DMS79 treated with DMSO at 0.1 percent for 48 hours (cell line): ENCODE results near the gene TLK2.
"Not testable (repeated sequence)": the region's sequence is repeated elsewhere in the genome, so short reads cannot be mapped to it uniquely, and the experiment has no call there.

ENCODE experiments used
- DNase-seq: peaks from one replicate; lab custom pipeline; 2025; lab: John Stamatoyannopoulos, UW

Gene TLK2

DNA sequence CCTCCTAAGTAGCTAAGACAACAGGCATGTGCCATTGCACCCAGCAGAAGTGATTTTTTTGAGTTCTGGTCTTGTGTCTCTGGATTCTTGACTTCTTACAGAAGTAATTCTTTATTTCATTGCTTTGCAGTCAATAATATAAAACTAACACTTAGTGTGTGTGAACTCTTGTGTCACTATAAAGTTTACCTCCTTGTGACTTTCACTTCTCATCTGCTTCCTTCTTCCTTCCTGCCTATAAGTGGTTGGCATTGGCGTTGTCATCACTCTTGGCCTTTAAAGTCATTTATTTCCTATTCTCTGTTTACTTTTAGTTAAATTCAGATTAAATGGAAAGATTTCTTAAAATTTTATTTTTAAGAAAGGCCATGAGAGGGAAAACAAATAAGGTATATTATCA is 12.4 kb downstream of the TLK2 start:
- not testable (repeated sequence) for DNase-seq

GRCh38 chr17:62493049-62493655 is 14.5 kb downstream of the TLK2 start:
- DNase-seq = not testable (repeated sequence)

DNA sequence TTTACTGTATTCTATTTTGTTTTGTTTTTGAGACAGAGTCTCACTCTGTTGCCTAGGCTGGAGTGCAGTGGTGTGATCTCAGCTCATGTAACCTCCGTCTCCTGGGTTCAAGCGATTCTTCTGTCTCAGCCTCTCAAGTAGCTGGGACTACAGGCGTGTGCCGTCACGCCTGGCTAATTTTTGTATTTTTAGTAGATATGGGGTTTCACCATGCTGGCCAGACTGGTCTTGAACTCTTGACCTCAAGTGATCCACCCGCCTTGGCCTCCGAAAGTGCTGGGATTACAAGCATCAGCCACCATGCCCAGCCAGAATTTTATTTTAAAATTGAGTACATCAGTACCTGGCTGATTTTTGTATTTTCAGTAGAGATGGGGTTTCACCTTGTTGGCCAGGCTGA is 15.4 kb downstream of the TLK2 start:
- not testable (repeated sequence) for DNase-seq

DNA sequence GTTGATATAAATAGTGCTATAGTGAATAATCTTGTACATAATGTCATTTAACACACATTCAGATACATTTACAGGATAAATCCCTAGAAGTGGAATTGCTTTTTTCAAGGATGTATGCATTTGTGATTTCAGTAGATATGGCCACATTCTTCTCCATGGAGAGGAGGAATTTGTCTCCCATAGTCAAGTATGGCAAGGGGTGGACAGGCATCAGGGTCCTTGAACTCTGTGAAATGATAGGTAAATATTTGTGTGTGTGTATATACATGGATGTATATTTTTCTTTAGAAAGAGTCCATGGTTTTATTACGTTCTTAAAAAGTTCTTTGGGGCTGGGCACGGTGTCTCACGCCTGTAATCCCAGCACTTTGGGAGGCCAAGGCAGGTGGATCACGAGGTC is 17.7 kb downstream of the TLK2 start:
- not testable (repeated sequence) for DNase-seq

GRCh38 chr17:62498796-62499195 is 20.2 kb downstream of the TLK2 start:
- not testable (repeated sequence) for DNase-seq

DNA sequence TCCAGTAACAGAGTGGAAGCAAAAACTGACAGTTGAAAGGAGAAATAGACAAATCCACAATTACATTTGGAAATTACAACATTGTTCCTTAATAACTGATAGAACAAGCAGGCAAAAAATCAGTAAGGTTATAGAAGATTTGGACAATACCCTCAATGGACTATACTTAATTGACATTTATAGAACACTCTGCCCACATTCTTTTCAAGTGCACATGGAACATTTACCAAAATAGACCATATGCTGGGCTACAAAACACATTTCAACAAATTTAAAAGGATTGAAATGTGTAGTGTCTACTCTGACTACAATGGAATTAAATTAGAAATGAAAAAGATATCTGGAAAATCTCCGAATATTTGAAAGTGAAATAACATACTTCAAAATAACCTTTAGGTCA is 21.8 kb downstream of the TLK2 start:
- DNase-seq = not testable (repeated sequence)

DNA sequence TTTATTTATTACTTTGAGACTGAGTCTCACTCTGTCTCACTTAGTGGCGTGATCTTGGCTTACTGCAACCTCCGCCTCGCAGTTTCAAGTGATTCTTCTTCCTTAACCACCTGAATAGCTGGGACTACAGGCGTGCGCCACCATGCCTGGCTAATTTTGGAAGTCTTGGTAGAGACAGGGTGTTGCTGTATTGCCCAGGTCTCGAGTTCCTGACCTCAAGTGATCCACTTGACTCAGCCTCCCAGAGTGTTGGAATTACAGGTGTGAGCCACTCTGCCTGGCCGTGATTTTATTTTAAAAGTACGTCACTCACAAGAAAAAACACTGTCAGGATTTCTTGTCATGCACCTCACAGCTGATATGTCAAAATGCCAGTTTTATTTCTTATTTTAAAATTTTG is 26.2 kb downstream of the TLK2 start:
- DNase-seq = not testable (repeated sequence)

DNA sequence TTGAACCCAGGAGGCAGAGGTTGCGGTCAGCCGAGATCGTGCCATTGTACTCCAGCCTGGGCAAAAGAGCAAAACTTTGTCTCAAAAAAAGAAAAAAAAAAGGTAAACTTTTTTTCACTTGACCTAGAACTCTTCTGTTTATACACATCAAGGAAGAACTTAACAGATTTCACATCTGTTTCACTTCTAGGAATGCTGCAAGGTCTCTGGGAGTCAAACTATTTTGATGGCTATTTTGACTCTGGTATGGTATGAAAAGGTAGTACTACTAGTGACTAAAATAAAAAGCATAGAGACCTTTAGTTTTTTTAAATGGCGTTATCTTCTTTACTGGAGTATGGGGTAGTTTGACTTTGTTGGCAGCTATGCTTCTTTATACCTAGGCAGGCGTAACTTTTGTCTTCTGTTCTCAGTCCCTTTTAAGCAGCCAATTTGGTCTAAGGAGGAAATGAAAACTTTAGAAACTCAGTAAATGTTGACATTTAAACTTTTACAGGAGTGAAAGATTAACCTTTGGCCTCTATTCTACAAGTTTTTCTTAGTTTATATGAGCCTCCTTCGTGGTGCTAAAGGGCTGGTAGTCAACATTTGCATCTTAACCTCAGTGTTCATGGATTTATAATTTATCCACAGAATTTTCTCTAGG is 28.7 kb downstream of the TLK2 start:
- not testable (repeated sequence) for DNase-seq

GRCh38 chr17:62510247-62510819 is 31.7 kb downstream of the TLK2 start:
- not testable (repeated sequence) for DNase-seq

DNA sequence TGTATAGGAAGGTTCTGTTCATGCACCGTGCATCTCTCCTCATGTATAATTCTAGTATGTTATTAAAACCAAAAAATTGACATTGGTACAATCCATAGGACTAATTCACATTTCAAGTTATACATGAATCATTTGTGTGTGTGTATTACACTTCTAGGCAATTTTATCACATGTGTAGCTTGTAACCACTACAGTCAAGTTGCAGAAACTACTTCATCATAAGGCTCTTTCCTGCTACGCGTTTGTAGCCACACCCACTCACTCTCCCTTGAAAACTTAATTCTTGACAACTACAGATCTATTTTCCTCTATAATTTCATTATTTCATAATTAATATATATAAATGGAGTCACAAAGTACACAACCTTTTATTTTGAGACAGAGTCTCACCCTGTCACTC is 32.4 kb downstream of the TLK2 start:
- not testable (repeated sequence) for DNase-seq

- not testable (repeated sequence) for DNase-seq
These were observed 37.8 kb downstream of the TLK2 start for GRCh38 chr17:62516376-62516775.

DNA sequence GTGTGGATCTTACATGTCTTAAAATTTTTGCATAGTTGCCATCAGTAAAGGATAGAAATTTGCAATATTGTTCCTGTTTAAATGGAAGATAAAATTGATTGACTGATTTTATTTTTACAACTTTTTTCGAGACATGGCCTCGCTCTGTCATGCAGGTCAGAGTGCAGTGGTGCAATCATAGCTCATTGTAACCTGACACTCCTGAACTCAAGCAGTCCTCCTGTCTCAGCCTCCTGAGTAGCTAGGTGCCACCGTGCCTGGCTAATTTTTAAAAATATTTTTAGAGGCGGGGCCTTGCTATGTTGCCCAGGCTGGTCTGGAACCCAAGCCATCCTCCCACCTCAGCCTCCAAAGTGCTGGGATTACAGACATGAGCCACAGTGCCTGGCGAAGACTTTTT is 42.7 kb downstream of the TLK2 start:
- not testable (repeated sequence) for DNase-seq

DNA sequence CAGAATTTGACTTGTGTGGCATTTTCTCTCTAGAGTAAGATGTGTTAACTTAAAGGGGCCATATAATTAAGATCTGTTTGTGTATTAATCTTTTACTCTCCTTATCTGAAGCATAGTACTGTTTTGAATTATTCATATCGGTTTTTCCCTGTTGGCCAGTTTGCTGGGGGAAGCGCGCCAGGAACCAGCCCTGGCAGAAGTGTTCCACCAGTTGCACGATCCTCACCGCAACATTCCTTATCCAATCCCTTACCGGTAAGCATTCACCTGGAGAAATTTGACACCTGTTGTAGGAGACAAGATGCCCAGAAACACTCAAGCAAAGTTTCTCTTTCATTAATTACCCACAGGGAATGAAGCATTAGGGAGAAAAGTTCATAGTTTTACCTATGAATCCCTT is 45.5 kb downstream of the TLK2 start:
- DNase-seq = not testable (repeated sequence)

GRCh38 chr17:62525317-62525716 is 46.7 kb downstream of the TLK2 start:
- not testable (repeated sequence) for DNase-seq

DNA sequence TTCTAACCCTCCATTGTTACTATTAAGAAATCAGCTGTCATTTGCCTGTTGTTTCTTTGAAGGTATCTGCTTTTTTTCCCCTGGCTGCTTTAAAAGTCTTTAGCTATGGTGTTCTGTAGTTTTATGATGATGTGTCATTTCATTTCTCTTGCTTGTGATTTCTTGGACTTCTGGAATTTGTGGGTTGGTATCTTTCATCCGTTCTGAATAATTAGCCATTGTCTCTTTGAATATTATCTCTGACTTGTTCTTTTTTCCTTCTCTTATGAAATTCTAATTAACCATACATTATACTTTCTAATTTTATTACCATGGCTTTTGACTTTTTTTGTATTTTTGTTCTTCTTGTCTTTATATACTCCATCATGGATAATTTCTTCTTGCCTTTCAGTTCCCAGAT is 52.3 kb downstream of the TLK2 start:
- not testable (repeated sequence) for DNase-seq

DNA sequence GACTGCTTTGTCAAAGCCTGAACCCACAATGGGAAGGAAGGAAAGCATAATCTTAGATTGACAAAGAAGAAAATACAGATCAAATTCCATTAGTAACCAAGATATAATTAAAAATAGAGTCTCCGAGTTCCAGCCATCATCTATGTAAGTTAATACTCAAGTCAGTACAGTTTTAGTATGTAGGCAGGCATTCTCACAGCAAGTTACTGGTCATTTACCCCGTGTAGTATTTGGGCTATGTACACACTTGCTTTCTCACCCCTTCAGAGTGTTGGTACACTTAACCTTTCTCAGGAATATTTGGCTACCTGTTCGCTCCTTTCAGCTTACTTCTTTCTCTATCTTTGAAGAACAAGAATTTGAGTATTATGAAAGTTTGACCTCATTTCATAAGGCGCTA is 57.9 kb downstream of the TLK2 start:
- not testable (repeated sequence) for DNase-seq

- DNase-seq = not testable (repeated sequence)
These were observed 62.4 kb downstream of the TLK2 start for GRCh38 chr17:62541073-62541472.

DNA sequence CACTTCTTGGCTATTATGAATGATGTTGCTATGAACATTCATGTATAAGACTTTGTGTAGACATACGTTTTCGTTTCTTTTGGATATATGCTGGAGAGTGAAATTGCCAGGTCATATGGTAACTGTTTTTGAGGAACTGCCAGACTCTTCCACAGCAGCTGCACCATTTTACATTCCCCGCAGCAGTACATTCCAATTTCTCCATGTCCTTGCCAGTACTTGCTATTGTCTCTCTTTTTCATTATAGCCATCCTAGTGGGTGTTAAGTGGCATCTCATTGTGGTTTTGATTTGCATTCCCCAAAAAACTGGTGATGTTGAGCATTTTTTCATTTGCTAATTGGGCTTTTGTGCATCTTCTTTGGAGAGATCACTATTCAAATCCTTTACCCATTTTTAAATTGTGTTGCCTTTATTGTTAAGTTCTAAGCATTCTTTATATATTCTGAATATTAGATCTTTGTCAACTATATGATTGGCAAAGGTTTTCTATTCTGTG is 64.7 kb downstream of the TLK2 start:
- not testable (repeated sequence) for DNase-seq

DNA sequence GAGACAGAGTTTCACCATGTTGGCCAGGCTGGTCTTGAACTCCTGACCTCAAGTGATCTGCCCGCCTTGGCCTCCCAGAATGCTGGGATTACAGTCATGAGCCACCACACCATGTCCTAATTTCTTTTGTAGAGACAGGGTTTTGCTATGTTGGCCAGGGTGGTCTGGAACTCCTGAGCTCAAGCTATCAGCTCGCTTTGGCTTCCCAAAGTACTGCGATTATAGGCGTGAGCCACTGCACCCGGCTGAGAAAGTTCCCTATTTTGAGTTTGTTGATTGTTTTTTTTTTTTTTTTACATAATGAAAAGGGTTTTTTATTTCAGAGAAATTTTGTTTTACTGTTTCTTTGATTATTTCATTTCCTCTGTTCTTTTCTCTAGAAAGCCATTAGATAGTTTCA is 67.4 kb downstream of the TLK2 start:
- not testable (repeated sequence) for DNase-seq

GRCh38 chr17:62552851-62553659 is 74.4 kb downstream of the TLK2 start:
- DNase-seq = not testable (repeated sequence)

DNA sequence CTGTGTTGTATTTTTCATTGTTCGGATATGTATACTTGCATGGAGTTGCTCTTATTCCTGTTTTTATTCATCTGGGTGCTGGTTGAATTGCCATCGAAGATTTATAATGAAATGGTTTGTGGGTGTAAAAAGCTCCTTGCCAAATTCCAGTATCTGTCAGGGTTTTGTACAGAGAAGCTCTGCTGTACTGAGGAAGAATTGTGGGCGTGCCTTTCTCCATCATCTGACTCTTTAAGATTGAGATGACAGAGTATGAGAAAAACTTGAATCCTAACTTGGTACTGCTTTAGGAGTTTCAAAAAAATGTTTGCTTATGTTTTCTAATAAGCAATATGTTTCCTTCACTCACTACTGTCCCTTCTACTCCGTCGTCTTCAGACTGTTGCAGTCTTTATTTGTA is 78.9 kb downstream of the TLK2 start:
- DNase-seq = not testable (repeated sequence)

DNA sequence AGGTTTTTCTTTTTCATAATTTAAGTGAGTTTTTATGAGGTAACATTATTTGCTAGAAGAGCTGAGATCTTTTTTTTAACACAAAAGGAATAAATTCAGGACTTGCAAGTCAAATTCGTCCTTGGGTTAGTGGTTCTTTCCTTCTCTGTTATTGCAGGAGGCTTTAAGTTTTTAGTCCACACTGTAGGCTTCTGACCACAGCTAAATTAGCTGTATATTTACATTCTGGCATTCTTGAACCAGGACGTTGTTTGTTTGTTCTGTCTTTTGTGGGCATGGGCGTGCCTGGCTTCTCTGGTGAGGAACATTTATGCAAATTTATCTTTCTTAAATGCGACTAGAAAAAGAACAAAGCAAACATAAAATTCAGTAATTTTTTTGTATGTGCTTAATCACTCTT is 80.3 kb downstream of the TLK2 start:
- DNase-seq = not testable (repeated sequence)
